GM21390 (cell line): Measurements from ENCODE around the gene SLC36A1.
"Not testable (repeated sequence)": the region's sequence is repeated elsewhere in the genome, so short reads cannot be mapped to it uniquely, and the experiment has no call there.

ENCODE experiments used
- ATAC-seq: cut with Tn5 transposase; IDR thresholded peaks from one replicate; pipeline ENCODE4 v1.9.1; 2021; ENCODE audit not compliant: unreplicated experiment

SLC36A1 gene

GRCh38 chr5:151447174-151448037, at the start of gene SLC36A1:
Gene SLC36A1 (plus strand): TSS chr5:151447603. CDS start chr5:151458793, 11,190 bp downstream.
- ATAC-seq, result peak; percentile 66

DNA sequence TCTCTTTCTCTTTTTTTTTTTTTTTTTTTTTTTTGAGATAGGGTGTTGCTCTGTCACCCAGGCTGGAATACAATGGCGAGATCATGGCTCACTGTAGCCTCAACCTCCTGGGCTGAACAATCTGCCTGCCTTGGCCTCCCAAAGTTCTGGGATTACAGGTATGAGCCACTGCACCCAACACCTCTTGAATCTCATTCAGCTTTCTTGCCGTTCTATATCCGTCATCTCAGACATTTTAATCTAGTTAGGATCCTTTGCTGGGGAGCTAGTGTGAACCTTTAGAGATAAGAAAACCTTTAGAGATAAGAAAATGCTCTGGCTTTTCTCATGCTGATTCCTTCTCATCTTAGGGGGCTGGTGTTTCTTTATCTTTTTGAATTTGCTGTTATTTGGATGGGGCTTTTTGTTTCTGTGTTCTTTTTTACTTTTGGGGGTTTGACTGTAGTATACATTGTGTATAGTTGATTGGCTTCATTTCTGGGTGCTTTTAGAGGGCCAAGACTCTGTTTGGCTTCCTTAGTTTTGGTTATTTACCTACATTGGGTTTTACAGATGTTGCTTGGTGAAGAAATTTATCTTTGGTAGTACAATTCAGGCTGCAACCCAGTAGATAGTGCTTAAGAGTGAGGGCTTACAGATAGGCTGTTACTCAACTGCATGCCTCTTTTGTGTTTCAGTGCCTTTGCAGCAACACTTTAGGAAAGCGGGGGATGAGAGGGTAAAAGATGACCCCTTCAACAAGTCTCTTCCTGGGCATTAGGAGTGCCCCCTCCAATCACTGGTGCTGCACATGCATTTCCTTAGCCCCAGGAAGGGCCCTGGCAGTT, 41.9 kb upstream of the SLC36A1 start:
- ATAC-seq, result no peak

DNA sequence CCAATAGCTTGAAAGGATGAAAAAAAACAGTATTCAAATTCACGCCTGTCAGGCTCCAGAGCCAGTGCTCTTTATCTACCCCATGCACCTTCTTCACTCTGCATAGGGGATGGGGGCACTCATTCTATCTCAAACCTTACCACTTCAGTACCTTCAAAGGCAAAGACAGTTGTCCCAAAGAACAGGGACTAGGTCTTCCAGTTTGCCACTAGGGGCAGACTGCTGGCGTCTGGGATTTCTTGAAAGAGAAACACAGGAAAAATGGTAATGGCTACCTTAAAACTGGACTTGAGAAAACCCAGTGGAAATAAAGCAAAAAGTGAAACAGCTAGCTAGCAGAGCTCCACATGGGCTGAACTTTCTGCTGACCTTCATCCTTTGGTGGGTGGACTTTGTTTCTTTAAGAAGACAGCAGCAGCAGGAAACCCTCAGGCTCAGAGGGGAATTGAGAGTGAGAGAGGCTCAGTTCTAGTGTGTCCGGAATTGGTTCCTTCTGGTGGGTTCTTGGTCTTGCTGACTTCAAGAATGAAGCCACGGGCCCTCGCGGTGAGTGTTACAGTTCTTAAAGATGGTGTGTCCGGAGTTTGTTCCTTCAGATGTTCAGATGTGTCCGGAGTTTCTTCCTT, 41.0 kb upstream of the SLC36A1 start:
- no peak for ATAC-seq

- no peak for ATAC-seq
Observed at GRCh38 chr5:151408591-151409230, 38.7 kb upstream of the SLC36A1 start.

- no peak for ATAC-seq
Observed at GRCh38 chr5:151413800-151414199, 33.6 kb upstream of the SLC36A1 start.

DNA sequence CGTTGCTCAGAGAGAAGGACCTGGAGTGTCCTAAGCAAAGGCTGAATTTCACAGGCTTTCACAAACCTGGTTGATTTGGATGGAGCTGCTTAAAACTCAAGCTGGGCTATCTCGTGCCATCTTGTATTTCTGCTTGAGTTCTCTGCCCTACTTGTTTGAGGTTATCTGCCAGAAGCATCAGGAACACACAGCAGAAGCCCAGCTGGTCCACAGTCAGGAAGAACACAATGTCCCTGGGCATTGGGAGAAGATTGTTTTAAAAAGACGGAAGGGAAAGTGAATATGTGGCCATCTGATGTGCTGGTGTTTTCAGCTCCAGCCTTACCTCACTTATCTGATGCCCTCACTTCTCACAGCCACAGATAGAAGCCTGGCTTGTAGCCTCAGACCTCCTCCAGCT, 32.9 kb upstream of the SLC36A1 start:
- no peak for ATAC-seq

GRCh38 chr5:151417712-151418111, 29.7 kb upstream of the SLC36A1 start:
- no peak for ATAC-seq

DNA sequence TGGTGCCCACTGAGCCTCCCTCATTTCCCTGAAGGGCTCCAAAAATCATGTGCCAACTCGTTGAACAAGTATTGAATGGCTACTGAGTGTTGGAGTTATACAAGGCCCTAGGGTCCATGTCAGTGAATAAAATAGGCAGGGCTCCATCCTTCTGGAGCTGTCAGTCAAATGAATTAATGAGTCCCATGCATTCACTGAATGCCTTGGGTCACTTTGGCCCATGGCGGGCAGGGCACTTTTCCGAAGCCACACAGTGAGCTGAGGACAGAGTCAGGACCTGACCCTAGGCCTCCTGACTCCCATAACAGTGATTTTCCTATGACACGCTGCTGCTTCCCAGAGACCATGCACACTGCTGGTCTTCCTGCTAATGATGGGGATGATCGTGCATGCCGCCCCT, 27.3 kb upstream of the SLC36A1 start:
- ATAC-seq, result no peak

- ATAC-seq, result no peak
Observed at GRCh38 chr5:151424892-151425523, 22.4 kb upstream of the SLC36A1 start.

DNA sequence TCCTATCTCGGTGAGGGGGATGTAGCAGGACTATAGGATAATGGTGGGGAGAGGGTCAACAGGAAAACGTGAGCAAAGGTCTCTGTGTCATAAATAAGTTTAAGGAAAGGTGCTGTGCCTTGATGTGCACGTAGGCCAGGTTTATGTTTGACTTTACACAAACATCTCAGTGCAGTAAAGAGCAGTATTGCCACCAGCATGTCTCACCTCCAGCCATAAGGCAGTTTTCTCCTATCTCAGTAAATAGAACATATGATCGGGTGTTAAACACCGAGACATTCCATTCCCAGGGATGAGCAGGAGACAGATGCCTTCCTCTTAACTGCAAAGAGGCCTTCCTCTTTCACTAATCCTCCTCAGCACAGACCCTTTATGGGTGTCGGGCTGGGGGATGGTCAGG, 21.1 kb upstream of the SLC36A1 start:
- ATAC-seq, result not testable (repeated sequence)

DNA sequence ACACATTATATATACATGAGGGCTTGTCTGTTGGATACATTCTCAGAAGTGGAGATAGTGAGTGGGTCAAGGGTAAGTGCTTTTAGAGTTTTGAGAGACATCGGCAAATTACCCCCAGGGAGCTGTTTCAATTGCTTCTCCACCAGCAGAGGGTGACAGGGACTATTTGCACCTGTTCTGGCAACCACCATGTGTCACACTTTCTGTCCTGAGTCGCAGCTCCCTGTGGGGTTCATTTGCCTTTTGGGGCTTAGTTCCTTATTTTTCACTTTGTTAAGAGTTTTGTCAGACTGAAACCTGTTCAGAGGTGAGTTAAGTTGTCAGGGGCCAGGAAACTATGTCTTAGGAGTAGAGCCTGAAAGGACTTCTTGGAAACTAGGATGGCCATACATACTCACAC, 20.1 kb upstream of the SLC36A1 start:
- ATAC-seq, result peak; percentile 100

- ATAC-seq, result no peak
Observed at GRCh38 chr5:151430731-151431130, 16.7 kb upstream of the SLC36A1 start.

GRCh38 chr5:151431666-151432065, 15.7 kb upstream of the SLC36A1 start:
- ATAC-seq, result no peak

DNA sequence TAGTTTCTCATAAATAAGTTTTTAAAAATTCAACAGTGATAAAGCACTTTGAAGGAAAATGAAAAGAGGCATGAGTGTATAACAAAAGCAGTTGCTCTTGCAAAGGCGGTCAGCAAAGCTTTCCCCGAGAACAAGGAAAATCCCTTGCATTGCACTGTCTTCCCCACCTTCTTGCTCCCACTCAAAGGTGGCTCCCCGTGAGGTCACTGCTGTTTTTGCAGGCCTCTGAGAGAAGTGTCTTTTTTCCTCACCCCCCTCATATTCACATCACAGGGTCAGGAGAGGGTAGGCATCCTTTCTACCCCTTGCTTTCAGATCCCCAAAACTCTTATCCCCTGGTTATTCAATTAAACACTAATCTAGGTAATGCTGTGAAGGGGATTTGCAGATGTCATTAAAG, 15.2 kb upstream of the SLC36A1 start:
- ATAC-seq, result no peak

DNA sequence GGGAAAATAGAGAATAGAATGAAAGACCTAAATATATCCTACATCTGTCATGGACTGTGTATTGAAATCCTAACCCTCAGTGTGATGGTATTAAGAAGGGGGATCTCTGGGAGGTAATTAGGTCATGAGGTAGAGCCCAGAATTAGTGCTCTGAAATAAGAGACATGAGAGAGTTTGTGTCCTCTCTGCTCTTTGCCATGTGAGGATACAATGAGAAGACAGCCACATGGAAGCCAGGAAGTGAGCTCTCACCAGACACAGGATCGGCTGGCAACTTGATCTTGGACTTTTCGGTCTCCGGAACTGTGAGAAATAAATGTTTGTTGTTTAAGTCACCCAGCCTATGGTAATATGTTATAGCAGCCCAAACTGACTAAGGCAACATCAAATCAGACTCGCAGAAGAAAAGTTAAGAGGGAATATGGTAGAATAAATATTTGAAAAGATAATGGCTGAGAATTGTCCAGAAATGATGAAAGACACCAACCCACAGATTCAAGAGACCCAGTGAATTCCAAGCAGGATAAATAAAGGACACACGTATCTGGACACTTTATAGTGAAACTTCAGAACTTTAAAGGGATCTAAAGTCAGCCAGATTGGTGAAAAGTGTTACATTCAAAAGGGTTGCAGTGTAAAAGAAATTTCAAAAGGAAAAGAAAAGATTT, 12.7 kb upstream of the SLC36A1 start:
- ATAC-seq, result no peak

DNA sequence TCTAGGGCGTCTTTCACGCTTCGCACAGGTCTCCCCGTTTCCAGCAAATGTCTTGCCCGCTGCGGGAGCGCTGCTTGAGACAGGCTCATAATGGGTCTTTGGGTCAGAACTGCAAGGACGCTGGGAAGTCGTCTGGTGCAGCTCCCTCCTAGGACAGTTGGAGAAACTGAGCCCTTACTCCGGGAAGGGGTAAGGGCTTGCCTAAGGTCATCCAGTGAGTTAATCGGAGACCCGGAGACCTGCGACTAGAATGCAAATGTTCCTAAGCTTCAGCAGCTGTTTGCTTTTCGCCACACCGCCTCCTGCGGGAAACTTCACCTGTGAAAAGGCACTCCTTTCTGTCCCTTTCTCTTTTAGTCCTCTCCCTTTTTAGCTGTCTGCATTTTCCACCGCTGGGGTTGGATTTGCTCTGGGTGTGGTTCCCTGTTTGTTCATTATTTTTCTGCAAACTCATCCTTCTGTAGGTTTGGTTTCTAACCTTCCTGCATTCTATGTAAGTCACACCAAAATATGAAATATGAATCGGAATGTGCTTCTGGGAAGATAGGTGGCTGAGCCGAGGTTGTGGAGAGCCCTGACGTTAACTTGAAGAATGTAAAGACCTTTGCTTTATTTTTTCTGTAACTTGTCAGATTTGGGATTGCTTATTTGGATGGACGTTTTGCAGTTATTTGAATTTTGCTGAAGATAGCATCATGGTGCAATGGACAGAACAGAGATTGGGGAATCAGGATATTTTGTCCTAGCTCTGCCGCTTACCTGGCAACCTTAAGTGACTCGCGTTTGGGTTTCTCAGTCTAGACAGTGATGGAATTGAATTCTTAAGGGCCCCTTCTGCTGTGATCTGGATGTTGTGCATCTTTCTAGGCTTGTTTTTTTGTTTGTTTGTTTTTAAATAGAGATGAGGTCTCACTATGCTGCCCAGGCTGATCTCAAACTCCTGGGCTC, 909 bp downstream of the SLC36A1 start:
- ATAC-seq, result peak; percentile 15

DNA sequence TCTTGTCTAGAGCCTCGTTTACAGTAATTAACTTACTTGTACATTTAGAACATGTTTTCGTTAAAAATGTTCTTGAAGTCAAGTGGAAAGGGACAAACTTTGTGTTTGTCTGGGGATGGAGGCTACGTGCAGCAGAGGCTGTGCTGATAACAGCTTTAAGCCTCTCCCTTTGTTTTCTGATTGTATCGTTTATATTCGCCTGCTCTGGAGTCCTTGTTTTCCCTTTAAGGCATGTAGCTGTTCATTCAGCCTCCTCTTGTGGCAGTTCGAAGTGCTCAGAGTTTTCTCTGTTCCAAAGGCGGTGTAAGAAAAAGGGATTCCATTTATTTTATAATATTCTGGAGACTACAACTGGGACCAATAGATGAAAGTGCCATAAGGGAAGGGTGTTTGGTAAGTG, 1.9 kb downstream of the SLC36A1 start:
- ATAC-seq, result no peak

DNA sequence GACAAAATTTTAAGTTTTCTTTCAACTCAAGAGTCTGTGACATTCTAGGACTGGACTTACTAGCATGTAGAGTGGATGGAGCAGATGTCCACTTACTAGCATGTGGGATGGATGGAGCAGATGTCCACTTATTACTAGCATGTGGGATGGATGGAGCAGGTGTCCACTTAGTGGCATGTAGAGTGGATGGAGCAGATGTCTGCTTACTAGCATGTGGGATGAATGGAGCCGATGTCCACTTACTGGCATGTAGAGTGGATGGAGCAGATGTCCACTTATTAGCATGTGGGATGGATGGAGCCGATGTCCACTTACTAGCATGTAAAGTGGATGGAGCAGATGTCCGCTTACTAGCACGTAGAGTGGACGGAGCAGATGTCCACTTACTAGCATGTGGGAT, 2.4 kb downstream of the SLC36A1 start:
- ATAC-seq, result no peak

- ATAC-seq, result no peak
Observed at GRCh38 chr5:151450605-151451004, 3.2 kb downstream of the SLC36A1 start.
